C4-2B (cell line): ENCODE results near the gene GATC.

Experiments used
- H3K27ac ChIP-seq: fragments of 450-650 bp; 2 replicates; pipeline ENCODE4 v1.5.1; 2017
- CTCF ChIP-seq: fragments of 450-650 bp; conservative IDR thresholded peaks from 2 replicates; pipeline ENCODE4 v1.5.1; 2017; ENCODE audit warnings: mild to moderate bottlenecking
- ZFX ChIP-seq: fragments of 450-650 bp; IDR thresholded peaks from 2 replicates; pipeline ENCODE4 v1.6.1; 2017

GATC gene

DNA sequence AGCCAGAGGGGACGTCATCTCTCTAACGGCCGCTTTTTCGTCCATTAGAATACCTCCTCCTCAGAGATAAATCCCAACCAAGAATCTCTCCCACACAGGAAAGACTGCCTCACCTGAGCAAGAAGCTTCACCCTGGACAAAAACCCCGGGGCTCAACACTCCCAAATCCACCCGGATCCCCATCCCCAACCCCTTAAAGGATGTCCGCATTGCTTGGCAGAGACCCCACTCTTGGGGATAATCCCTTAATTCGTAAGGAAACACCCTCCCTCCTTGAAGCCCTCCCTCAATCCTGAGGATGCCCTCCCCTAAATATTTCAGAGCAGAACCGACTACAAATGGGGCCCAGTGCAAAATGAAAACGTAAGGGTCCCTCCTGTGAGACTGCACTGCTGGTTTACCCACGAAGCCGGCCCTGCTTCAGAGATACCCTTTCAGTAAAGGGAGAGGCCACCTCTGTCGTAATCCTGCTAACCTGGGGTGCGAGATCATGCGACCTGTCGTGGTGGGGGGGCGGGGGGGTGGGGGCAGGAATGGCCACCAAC is 49.0 kb downstream of the GATC start:
- no peak for TF ChIP-seq CTCF
- TF ChIP-seq ZFX: no peak
- H3K27ac ChIP-seq: peak overlapping the region; percentile 90

DNA sequence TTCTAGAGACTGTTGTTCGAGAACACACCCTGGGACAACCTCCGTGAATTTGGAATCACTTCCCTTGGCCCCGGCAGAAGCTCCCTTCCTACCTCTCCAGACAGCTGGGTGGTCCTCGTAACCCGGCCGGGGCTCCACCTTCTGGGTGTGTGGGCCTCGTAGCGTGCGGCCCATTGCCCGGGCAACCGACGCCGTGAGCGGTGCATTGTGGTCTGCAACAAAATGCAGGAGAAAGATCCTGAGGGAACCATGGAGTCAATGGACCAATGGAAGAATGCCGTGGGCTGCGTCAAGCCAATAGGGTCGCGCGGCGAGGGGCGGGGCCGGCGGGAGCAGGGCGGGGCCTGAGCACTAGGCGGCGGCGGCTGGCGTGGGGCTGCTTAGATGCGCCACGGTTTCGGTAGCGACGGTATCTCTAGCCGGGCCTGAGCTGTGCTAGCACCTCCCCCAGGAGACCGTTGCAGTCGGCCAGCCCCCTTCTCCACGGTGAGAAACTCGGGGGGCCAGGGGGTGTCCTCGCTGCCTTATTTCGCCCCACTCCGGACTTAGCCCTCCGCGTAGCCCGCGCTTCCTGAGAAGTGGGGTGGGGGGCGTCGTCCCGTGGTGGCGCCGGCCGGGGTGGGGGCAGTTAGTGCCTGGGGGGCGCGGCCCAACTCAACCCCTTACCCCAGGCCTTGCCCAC is 49.6 kb downstream of the GATC start, which contains the start of gene DYNLL1:
TSS of gene DYNLL1 (plus strand) at position 383 of the 682 bp plus-strand sequence. CDS start 309 bp downstream, outside the sequence.
- peak within 1 kb of the TSS; percentile 90 for H3K27ac ChIP-seq
- TF ChIP-seq CTCF (no peak), ZFX (0 out of 2 replicates have a peak, but pooled peaks have one; percentile 16)

GRCh38 chr12:120496413-120497340 is 50.4 kb downstream of the GATC start:
- TF ChIP-seq CTCF (peak; percentile 27), ZFX (no peak)

DNA sequence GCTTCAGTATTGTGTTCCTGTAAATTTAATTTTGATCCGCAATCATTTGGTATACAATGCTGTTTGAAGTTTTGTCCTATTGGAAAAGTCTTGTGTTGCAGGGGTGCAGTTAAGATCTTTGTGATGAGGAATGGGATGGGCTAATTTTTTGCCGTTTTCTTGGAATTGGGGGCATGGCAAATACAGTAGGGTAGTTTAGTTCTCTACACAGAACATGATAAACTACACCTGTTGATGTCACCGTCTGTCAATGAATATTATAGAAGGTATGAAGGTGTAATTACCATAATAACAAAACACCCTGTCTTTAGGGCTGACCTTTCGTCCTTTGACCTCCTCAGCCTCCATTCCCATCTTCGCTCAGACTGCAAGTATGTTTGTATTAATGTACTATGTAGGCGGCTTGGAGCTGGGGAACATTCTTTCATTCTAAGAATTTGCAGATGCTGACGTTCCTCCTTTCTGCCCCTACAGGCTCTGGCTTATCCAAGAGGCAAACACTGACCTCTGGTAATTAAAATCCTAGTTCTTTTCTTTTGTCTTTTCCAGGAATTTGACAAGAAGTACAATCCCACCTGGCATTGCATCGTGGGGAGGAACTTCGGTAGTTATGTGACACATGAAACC is 51.4 kb downstream of the GATC start:
- no peak overlapping the region for H3K27ac ChIP-seq

More at GRCh38 chr12:120496413-120497340, 50.4 kb downstream of the GATC start:
- H3K27ac ChIP-seq: peak overlapping the region; percentile 90

DNA sequence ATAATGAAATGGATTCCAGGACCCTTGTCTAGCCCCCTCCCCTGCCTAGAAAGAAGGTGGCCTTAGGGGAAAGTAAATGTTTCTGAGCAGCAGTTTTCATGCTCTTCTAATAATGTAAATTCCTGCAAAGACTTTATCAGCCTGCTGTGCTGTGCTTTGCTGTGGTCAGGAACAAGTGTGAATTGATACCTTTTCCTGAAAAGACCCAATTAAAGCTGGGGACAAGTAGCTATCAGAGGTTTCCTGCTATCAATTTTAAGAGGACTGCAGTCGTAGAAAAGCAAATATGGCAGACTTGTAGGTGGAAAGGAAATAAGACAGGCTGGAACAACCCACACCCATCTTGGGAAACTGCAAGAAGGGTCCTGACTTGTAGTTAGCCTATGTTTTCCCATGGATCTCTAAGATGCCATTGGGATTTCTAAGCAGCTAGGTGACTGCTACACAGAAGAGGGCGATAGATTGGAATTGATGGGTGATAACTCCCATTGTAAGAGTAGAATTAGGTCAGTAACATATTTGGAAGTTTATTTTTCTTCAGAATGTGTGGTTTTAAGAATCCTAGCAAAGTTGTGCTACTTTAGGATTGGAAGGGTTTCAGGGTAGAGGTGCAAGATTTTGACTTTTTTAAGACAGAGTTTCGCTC is 52.7 kb downstream of the GATC start:
- TF ChIP-seq CTCF: no peak
- no peak for TF ChIP-seq ZFX
- H3K27ac ChIP-seq: no peak overlapping the region

More for the DNA sequence above, 51.4 kb downstream of the GATC start:
- TF ChIP-seq ZFX (no peak), CTCF (no peak)

DNA sequence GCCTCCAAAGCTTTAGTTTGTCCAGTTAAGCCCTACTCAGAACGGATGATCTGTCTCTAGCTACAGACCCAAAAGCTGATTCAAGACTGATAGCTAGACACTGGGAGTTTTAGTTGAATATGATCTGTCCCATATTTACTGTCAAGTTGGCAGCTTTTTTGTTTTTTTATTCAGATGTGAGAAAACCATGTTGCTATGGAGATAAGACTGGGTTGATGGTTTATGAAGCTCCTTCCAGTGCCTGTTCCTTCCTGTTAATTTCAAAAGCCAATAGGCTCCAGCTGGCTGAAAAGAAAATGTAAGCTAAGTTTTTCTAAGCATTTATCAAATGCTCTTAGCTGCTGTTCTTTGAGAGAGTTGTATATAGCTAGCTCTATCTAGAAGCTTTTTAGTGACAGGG is 54.3 kb downstream of the GATC start:
- no peak overlapping the region for H3K27ac ChIP-seq
- no peak for TF ChIP-seq CTCF
- no peak for TF ChIP-seq ZFX
